ELF-1 (cell line): ENCODE results near the gene ZNF292.
"Not testable (repeated sequence)": the region's sequence is repeated elsewhere in the genome, so short reads cannot be mapped to it uniquely, and the experiment has no call there.

ENCODE experiments used
- DNase-seq: peaks from one replicate; pipeline ENCODE4 v3.0.0-alpha.2; 2016; ENCODE audit warnings: low read depth, low spot score

The ZNF292 gene

DNA sequence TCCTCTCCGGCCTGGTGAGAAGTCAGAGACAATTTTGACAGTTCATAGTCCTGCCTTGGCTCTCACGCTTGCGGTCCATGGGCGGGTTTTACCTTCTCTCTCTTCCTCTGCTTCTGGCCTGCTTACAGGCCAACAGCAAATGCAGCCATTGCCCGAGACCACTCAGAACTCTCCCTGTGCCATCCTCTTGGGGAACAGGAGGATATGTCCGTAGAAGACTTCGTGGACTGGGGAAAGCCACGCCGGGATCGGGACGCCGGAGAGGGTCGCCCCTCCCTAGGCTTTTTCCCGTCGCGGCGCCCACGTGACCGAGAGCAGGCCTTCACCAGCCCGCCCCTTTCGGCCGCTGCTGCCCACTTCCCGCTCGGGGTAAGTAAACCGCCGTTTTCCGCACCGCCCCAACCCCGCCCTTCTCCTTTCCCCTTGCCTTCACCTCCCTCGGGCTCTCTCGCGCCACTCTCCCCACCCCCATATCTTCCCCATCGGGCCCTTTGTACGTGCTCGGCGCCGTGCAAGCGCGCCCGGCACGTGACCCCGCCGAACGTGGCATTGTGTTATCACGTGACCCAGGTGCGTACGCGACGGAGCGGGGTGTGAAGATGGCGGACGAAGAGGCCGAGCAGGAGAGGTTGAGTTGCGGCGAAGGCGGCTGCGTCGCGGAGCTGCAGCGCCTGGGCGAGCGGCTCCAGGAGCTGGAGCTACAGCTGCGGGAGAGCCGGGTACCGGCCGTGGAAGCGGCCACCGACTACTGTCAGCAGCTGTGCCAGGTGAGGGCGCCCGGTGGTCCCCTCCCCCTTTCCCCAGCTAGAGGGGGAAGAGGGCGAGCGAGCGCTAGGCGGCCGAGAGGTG lies at the start of gene ZNF292:
Gene ZNF292 (plus strand): TSS at position 573 of the 849 bp plus-strand sequence. CDS start 27 bp downstream, at position 600.
- peak; percentile 98 for DNase-seq

DNA sequence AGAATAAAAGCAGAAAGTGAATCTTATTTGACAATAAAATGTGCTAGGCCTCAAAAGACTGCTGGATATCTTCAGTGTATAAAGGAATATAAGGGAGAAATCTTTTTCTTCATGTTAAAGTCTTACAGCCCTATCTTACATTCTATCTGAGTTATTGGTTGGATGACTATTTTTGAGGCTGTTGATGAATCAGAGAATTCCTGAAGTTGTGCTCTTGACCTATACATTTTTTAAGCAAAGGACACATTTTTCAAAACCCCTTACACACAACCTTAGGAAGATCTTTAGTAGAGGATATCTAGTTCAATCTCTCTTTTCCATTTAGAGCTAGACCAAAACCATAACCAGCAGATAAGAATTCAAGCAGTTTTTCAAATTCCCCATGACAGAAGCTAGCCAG lies 49.5 kb upstream of the ZNF292 start:
- DNase-seq = no peak

DNA sequence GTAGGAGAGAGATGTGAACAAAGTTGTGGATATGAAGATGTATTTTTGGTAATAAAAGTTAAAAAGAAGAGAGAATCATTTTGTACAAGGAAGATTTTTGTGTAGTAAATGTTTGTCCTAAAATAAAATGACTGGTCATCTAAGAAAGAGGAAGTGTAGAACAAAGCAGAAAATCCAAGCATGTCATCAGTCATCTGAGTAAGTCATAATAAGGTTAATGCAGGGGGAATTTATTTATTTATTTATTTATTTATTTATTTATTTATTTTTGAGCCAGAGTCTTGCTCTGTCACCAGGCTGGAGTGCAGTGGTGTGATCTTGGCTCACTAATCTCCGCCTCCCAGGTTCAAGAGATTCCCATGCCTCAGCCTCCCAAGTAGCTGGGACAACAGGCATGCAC lies 44.7 kb upstream of the ZNF292 start:
- DNase-seq = no peak

GRCh38 chr6:87115402-87116135 lies 39.8 kb upstream of the ZNF292 start:
- no peak for DNase-seq

GRCh38 chr6:87116922-87117321 lies 38.4 kb upstream of the ZNF292 start:
- no peak for DNase-seq

GRCh38 chr6:87118054-87118453 lies 37.3 kb upstream of the ZNF292 start:
- no peak for DNase-seq

- peak; percentile 48 for DNase-seq
Measured at GRCh38 chr6:87122477-87122876, 32.9 kb upstream of the ZNF292 start.

DNA sequence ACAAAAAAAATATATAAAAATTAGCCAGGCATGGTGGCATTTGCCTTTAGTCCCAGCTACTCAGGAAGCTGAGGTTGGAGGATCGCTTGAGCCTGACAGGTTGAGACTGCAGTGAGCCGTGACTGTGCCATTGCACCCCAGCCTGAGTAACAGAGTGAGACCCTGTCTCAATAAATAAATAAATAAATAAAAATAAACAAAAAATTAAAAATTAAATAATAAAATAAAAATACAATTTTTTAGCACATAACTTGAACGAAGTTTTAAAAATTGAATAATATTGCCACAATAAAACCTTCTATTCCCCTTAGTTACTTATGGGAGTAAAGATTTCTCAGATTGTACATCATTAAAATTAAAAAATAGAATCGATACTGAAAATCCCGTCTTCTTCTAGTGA lies 31.3 kb upstream of the ZNF292 start:
- DNase-seq = no peak

DNA sequence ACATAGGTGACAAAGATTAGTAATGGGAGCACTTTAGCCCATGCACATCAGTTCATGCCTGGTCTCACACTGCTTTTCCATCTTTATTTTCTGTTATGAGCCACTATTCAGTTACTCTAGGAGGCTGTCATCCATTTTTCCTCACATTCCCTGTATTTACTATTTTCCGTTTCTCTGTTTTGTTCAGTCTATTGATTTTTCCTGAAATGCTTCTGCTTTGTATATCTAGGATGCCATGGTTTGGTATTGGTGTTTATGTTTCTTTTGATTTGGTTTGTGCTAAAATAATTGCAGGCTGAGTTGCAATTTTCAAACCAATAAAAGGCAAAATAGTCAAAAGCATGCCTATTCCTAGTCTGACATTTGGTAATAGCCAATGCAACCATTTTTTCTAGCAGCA lies 28.9 kb upstream of the ZNF292 start:
- DNase-seq = no peak

DNA sequence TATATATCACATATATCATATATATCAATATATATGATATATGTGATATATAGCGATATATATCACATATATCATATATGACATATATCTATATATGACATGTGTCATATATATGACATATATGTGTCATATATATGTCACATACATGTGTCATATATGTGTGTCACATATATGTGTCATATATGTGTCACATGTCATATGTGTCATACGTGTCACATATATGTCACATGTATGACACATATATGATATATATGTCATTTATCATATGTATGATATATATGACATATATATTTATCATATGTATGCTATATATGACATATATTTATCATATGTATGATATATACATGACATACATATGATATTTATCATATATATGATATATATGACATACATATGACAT lies 27.6 kb upstream of the ZNF292 start:
- DNase-seq = no peak

DNA sequence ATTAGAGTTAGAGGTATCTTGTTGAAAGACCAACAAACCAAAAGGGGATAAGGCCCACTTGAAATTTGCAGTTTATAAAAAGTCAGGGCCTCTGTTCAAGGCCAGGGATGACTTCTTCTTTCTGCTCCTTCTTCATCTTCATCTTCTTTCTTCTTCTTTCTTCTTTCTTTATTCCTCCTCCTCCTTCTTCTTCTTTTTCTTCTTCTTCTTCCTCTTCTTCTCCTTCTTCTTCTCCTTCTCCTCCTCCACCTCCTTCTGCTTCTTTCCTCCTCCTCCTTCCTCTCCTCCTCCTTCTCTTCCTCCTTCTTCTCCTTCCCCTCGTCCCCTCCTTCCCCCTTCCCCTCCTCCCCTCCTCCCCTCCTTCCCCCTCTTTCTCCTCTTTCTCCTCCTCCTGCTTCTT lies 18.4 kb upstream of the ZNF292 start:
- no peak for DNase-seq

- DNase-seq = peak; percentile 45
Measured at GRCh38 chr6:87139236-87139635, 16.1 kb upstream of the ZNF292 start.

GRCh38 chr6:87139927-87140326 lies 15.4 kb upstream of the ZNF292 start:
- DNase-seq = not testable (repeated sequence)

- no peak for DNase-seq
Measured at GRCh38 chr6:87146363-87146762, 9.0 kb upstream of the ZNF292 start.

DNA sequence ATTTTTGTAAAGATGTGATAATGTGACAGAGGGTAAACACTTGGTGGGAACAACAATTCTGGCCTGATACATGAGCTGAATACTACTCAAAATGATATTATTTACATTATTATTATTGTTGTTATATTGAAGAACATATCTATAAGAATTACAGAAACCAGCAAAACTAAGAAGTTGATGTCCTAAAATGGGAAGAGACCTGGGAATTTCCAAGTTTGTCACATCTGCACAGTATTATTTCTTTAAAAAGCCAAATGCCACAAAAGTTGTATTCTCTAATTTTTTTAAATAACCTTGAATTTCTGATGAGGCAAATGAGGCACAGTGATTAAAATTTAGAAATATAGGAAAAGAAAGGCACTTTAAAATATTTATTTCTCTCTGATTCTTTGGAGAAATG lies 5.0 kb upstream of the ZNF292 start:
- no peak for DNase-seq

DNA sequence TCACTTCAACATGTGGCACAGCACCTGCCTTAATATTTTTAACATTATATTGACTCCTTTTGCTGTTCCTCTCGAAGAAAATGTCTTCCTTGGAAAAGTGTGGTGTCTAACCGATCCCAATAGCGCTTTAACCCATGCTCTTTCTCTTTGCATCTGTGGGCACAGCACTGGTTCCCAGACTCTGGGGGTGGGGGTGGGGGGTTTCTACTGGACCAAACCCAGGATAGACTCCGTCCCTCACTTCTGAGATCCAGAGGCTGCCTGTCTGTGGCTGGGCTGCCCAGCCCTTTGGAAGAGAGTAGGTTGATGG lies 3.9 kb upstream of the ZNF292 start:
- no peak for DNase-seq

GRCh38 chr6:87151781-87152525 lies 3.4 kb upstream of the ZNF292 start:
- DNase-seq = peak; percentile 87

- no peak for DNase-seq
Measured at GRCh38 chr6:87152526-87152955, 2.8 kb upstream of the ZNF292 start.

- DNase-seq = no peak
Measured at GRCh38 chr6:87154641-87154992, 748 bp upstream of the ZNF292 start.

GRCh38 chr6:87155842-87156815 lies 764 bp downstream of the ZNF292 start:
- DNase-seq = peak; percentile 92

- not testable (repeated sequence) for DNase-seq
Measured at GRCh38 chr6:87157596-87157995, 2.2 kb downstream of the ZNF292 start.
